Panc1 (cell line): ENCODE measurements around the gene PRCC. TPM values are rescaled to one million over a fixed set of nuclear protein-coding genes. Genes with fewer than 3 reads are reported as not detected.
A peak's percentile ranks its signal among the peaks of the same experiment; 100 is the strongest.

ENCODE experiments used
- ATAC-seq: fragments of 200-7000 bp; cut with Tn5 transposase; 2 replicates; pipeline ENCODE4 v1.9.1; 2020; ENCODE audit warnings: mild to moderate bottlenecking, moderate library complexity
- BruUV-seq: library from RNA; stranded (reverse); fragments of 400-500 nt; replicated peaks from 2 replicates; lab custom pipeline; 2021; lab: Mats Ljungman, UMichigan
- CTCF ChIA-PET: fragments of 300-600 bp; sonication (Branson Sonifier 250); formaldehyde crosslinking; loops from one replicate; lab custom pipeline; 2022; ENCODE audit warnings: antibody characterized with exemption; lab: Charles Lee
- POLR2A ChIA-PET: fragments of 300-600 bp; sonication (Branson Sonifier 250); formaldehyde crosslinking; loops from one replicate; lab custom pipeline; 2022; ENCODE audit warnings: antibody characterized with exemption; lab: Charles Lee
- DNase-seq: peaks from one replicate; pipeline ENCODE4 v3.0.0-alpha.2; 2010; ENCODE audit warnings: low read depth, low spot score
- H3K27ac ChIP-seq: 2 replicates; pipeline ENCODE4 v1.5.1; 2011; ENCODE audit warnings: mild to moderate bottlenecking, low read length, inconsistent platforms
- H3K27me3 ChIP-seq: fragments of 200-500 bp; sonication (Bioruptor generic); 2 replicates; pipeline ENCODE4 v1.6.0; 2014; ENCODE audit warnings: low read length, inconsistent platforms; ENCODE audit not compliant: control insufficient read depth, insufficient read depth
- H3K36me3 ChIP-seq: fragments of 200-500 bp; sonication (Bioruptor generic); 2 replicates; pipeline ENCODE4 v1.5.1; 2014; ENCODE audit warnings: inconsistent platforms, mild to moderate bottlenecking, low read length, moderate library complexity; ENCODE audit not compliant: control insufficient read depth, insufficient read depth
- H3K4me1 ChIP-seq: 2 replicates; pipeline ENCODE4 v1.5.1; 2011; ENCODE audit warnings: inconsistent platforms, mild to moderate bottlenecking, low read length, moderate library complexity; ENCODE audit not compliant: control insufficient read depth, insufficient read depth
- H3K4me3 ChIP-seq, 2 experiments: 2 replicates each; pipeline ENCODE4 v1.5.1; 2011 to 2012; ENCODE audit warnings: low read depth in 2 of 2, low read length in 2 of 2, mild to moderate bottlenecking in 2 of 2, inconsistent platforms in 1 of 2, moderate library complexity in 1 of 2
- H3K9me3 ChIP-seq: fragments of 200-500 bp; sonication (Bioruptor generic); 2 replicates; pipeline ENCODE4 v1.5.1; 2014; ENCODE audit warnings: low read depth, mild to moderate bottlenecking, inconsistent platforms, low read length, moderate library complexity; ENCODE audit not compliant: control insufficient read depth, insufficient read depth
- POLR2AphosphoS5 ChIP-seq: IDR thresholded peaks from 2 replicates; pipeline ENCODE4 v1.6.1; 2012; ENCODE audit warnings: mild to moderate bottlenecking, low read depth, low read length, moderate library complexity
- SIN3A ChIP-seq: IDR thresholded peaks from 2 replicates; pipeline ENCODE4 v1.6.1; 2012; ENCODE audit warnings: low read depth, mild to moderate bottlenecking, low read length, moderate library complexity, borderline replicate concordance; ENCODE audit not compliant: insufficient read depth
- TCF7L2 ChIP-seq: IDR thresholded peaks from 2 replicates; pipeline ENCODE4 v1.6.1; 2011; ENCODE audit warnings: mild to moderate bottlenecking, low read depth, low read length, inconsistent platforms
- in situ Hi-C: cut with HindIII; loops from 2 replicates; pipeline ENCODE4 v1.10.0; 2016; ENCODE audit warnings: low sequenced_read_pairs, low pct_unique_long_range_greater_than_20kb
- intact Hi-C: fragments of 100-400 bp; cut with micrococcal nuclease; formaldehyde crosslinking; loops from one replicate; pipeline ENCODE4 v1.10.0; 2022; ENCODE audit not compliant: unreplicated experiment
- total RNA-seq: library from RNA; stranded (reverse); gene quantifications from one replicate; pipeline ENCODE4 v1.2.1, GENCODE V29; 2021; ENCODE audit not compliant: unreplicated experiment
- TF ChIP-seq, protein P1 (sequence below), 2 experiments: IDR thresholded peaks; 2 replicates each; pipeline ENCODE4 v1.6.1; 2011 to 2012; ENCODE audit warnings: low read depth in 2 of 2, control low read depth in 1 of 2, low read length in 1 of 2, mild to moderate bottlenecking in 1 of 2, moderate library complexity in 1 of 2; ENCODE audit not compliant: insufficient read depth in 1 of 2
- TF ChIP-seq, protein P2 (sequence below): fragments of 450-650 bp; IDR thresholded peaks from 2 replicates; pipeline ENCODE4 v1.5.1; 2017; ENCODE audit warnings: mild to moderate bottlenecking

The PRCC gene
- total RNA-seq, 1 experiment from 2014 or later, result 78.5 TPM

DNA sequence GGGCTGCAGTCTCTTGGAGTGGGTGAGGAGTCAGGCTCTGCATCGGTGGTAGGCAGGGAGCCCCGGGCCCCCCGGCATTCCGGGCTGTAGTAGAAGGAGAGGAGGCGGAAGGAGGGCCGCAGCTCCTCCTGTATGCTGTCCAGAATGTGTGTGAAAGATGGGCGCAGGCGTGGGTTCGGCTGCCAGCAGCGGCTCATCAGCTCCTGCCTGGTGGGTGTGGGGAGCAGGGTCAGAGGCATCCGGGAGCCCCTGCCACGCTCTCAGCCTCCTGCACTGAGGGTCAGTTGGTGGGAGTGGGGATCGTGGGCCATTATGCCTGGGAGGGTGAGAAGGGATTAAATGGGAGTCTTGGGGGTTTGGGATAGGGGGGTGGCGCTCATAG, 73.6 kb downstream of the PRCC start:
- H3K4me3 ChIP-seq, result no peak overlapping the region
- ChIA-PET POLR2A (interaction anchor here (0.7 kb wide), 1 partner anchor 47 kb away, joined by 3 read pairs; no protein-coding TSS in a partner anchor), CTCF (no interaction called here)
- no peaks in the 10 kb centered on the region for H3K9me3 ChIP-seq
- intact Hi-C loops (no loop called here), in situ Hi-C loops (no loop called here)
- TF ChIP-seq, protein P1, sequence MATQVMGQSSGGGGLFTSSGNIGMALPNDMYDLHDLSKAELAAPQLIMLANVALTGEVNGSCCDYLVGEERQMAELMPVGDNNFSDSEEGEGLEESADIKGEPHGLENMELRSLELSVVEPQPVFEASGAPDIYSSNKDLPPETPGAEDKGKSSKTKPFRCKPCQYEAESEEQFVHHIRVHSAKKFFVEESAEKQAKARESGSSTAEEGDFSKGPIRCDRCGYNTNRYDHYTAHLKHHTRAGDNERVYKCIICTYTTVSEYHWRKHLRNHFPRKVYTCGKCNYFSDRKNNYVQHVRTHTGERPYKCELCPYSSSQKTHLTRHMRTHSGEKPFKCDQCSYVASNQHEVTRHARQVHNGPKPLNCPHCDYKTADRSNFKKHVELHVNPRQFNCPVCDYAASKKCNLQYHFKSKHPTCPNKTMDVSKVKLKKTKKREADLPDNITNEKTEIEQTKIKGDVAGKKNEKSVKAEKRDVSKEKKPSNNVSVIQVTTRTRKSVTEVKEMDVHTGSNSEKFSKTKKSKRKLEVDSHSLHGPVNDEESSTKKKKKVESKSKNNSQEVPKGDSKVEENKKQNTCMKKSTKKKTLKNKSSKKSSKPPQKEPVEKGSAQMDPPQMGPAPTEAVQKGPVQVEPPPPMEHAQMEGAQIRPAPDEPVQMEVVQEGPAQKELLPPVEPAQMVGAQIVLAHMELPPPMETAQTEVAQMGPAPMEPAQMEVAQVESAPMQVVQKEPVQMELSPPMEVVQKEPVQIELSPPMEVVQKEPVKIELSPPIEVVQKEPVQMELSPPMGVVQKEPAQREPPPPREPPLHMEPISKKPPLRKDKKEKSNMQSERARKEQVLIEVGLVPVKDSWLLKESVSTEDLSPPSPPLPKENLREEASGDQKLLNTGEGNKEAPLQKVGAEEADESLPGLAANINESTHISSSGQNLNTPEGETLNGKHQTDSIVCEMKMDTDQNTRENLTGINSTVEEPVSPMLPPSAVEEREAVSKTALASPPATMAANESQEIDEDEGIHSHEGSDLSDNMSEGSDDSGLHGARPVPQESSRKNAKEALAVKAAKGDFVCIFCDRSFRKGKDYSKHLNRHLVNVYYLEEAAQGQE (IDR thresholded peaks at IDR 0.05; ENCODE audit: insufficient read depth in 1 of 2, low read depth in 2 of 2, low read length in 1 of 2), result no peak; a peak in 1 of 4 replicates
- TF ChIP-seq SIN3A, result no peak
- no peak for TF ChIP-seq POLR2AphosphoS5
- TF ChIP-seq, protein P2, sequence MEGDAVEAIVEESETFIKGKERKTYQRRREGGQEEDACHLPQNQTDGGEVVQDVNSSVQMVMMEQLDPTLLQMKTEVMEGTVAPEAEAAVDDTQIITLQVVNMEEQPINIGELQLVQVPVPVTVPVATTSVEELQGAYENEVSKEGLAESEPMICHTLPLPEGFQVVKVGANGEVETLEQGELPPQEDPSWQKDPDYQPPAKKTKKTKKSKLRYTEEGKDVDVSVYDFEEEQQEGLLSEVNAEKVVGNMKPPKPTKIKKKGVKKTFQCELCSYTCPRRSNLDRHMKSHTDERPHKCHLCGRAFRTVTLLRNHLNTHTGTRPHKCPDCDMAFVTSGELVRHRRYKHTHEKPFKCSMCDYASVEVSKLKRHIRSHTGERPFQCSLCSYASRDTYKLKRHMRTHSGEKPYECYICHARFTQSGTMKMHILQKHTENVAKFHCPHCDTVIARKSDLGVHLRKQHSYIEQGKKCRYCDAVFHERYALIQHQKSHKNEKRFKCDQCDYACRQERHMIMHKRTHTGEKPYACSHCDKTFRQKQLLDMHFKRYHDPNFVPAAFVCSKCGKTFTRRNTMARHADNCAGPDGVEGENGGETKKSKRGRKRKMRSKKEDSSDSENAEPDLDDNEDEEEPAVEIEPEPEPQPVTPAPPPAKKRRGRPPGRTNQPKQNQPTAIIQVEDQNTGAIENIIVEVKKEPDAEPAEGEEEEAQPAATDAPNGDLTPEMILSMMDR, result no peak
- no peak for TF ChIP-seq TCF7L2
- no peak overlapping the region for H3K27ac ChIP-seq
- DNase-seq, result no peak
- BruUV-seq, result no TSS peak
- H3K4me1 ChIP-seq, result no peaks in the 10 kb centered on the region
- no peaks in the 10 kb centered on the region for H3K27me3 ChIP-seq
- no peaks in the 10 kb centered on the region for H3K36me3 ChIP-seq
- ATAC-seq, result no peak

DNA sequence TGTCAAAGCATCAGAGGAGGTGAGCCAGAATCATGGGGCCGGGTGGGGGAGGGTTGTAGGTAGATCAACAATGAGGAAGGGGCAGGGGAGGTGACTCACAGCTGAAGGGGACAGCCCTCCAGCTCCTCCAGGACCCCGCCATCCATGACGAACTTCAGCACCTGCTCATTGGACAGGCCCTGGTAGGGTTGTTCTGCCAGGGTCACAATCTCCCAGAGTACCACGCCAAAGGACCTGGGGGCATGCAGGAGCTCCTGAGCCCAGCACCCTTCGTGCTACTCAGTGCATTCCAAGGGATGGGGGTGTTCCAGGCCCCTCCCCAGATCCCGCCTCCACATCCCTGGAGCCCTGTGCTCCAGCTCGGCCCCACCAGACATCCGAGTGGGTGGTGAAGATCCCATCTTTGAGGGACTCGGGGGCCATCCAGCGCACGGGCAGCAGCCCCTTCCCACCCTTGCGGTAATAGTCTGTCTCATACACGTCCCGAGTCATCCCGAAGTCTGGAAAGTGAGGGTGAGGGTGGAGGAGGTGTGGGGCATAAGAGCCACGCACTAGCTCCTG, 74.0 kb downstream of the PRCC start:
- TF ChIP-seq, protein P1 (IDR thresholded peaks at IDR 0.05; ENCODE audit: insufficient read depth in 1 of 2, low read depth in 2 of 2, low read length in 1 of 2), result peak in 1 of 2 experiments; percentile 69; a peak in 2 of 4 replicates
- no peak for TF ChIP-seq TCF7L2
- Histone ChIP-seq H3K27me3 (no peaks in the 10 kb centered on the region), H3K9me3 (no peaks in the 10 kb centered on the region), H3K4me1 (no peaks in the 10 kb centered on the region), H3K4me3 (no peak overlapping the region), H3K36me3 (no peaks in the 10 kb centered on the region), H3K27ac (no peak overlapping the region)
- POLR2A ChIA-PET, result interaction anchor here (0.7 kb wide), 1 partner anchor 47 kb away, joined by 3 read pairs; no protein-coding TSS in a partner anchor
- intact Hi-C loops (no loop called here), in situ Hi-C loops (no loop called here)
- CTCF ChIA-PET, result interaction anchor here (0.5 kb wide), 1 partner anchor 84 kb away, joined by 4 read pairs; no protein-coding TSS in a partner anchor
- no TSS peak for BruUV-seq
- DNase-seq, result no peak
- ATAC-seq, result no peak
